ENCODE measurements around the gene VTI1B. TPM values are rescaled to one million over a fixed set of nuclear protein-coding genes. Genes with fewer than 3 reads are reported as not detected.
A peak's percentile ranks its signal among the peaks of the same experiment; 100 is the strongest.
"Not testable (repeated sequence)": the region's sequence is repeated elsewhere in the genome, so short reads cannot be mapped to it uniquely, and the experiment has no call there.

VTI1B gene
- total RNA-seq (46.0 TPM), polyA plus RNA-seq (10 to 100 TPM; 61.6 to 90.0 (median 78.6) TPM)

GRCh38 chr14:67674480-67675218 is at the start of gene VTI1B:
VTI1B (minus strand) TSS chr14:67674632; CDS start chr14:67674489, 143 bp downstream.
- H3K4me3 ChIP-seq (ENCODE audit: low read depth, low read length) = peak within 1 kb of the TSS; percentile 91
- no peaks in the 10 kb centered on the region for H3K27me3 Mint-ChIP-seq
- no peaks in the 10 kb centered on the region for H3K9me3 ChIP-seq (ENCODE audit: control insufficient read depth in 2 of 2, low read length in 2 of 2)
- peak within 1 kb of the TSS; percentile 94 to 97 (median 95) for H3K27ac Mint-ChIP-seq
- H3K27me3 ChIP-seq (ENCODE audit: control insufficient read depth, insufficient read depth, low read length) = no peaks in the 10 kb centered on the region
- peaks cover 4% of the 10 kb centered on the region for H3K36me3 Mint-ChIP-seq
- H3K36me3 ChIP-seq (ENCODE audit: control insufficient read depth, insufficient read depth, low read length) = peaks cover 17% of the 10 kb centered on the region
- H3K4me1 Mint-ChIP-seq = peaks cover 25 to 55% (median 42%) of the 10 kb centered on the region in 4 donors
- H3K27ac ChIP-seq (ENCODE audit: insufficient read depth, low read length, poor library complexity, severe bottlenecking) = peak within 1 kb of the TSS; percentile 90
- H3K4me3 Mint-ChIP-seq = peak within 1 kb of the TSS; percentile 91 to 99 (median 94)
- peak; percentile 72 to 87 (median 83) for DNase-seq
- H3K4me1 ChIP-seq (ENCODE audit: control insufficient read depth, insufficient read depth, low read length, poor library complexity, severe bottlenecking) = peaks cover 30% of the 10 kb centered on the region
- peak; percentile 92 to 95 for ATAC-seq (ENCODE audit: low read depth in 2 of 2)
- H3K9me3 Mint-ChIP-seq = peaks cover 0 to 2% (median 0%) of the 10 kb centered on the region in 7 donors

GRCh38 chr14:67722293-67722692 is 47.9 kb upstream of the VTI1B start:
- H3K27me3 ChIP-seq (ENCODE audit: control insufficient read depth, insufficient read depth, low read length) = peaks cover 7% of the 10 kb centered on the region
- peaks cover 4% of the 10 kb centered on the region for H3K4me1 ChIP-seq (ENCODE audit: control insufficient read depth, insufficient read depth, low read length, poor library complexity, severe bottlenecking)
- Mint-ChIP-seq H3K9me3 (no peaks in the 10 kb centered on the region), H3K4me1 (peaks cover 5 to 20% (median 10%) of the 10 kb centered on the region in 4 donors), H3K4me3 (no peak overlapping the region), H3K36me3 (peaks cover 2% of the 10 kb centered on the region), H3K27ac (peak overlapping the region in 1 of 3 donors; percentile 53), H3K27me3 (peaks cover 36% of the 10 kb centered on the region)
- H3K36me3 ChIP-seq (ENCODE audit: control insufficient read depth, insufficient read depth, low read length) = no peaks in the 10 kb centered on the region
- ATAC-seq (ENCODE audit: low read depth in 2 of 2) (no peak), DNase-seq (no peak)
- H3K9me3 ChIP-seq (ENCODE audit: control insufficient read depth in 2 of 2, low read length in 2 of 2) = peaks cover 0 to 3% of the 10 kb centered on the region in 2 experiments
- H3K4me3 ChIP-seq (ENCODE audit: low read depth, low read length) = no peak overlapping the region
- no peak overlapping the region for H3K27ac ChIP-seq (ENCODE audit: insufficient read depth, low read length, poor library complexity, severe bottlenecking)

- Mint-ChIP-seq H3K27me3 (peaks cover 34% of the 10 kb centered on the region), H3K4me1 (peaks cover 5 to 20% (median 10%) of the 10 kb centered on the region in 4 donors), H3K9me3 (no peaks in the 10 kb centered on the region), H3K4me3 (no peak overlapping the region), H3K27ac (peak overlapping the region in 1 of 3 donors; percentile 53), H3K36me3 (peaks cover 2% of the 10 kb centered on the region)
- H3K4me1 ChIP-seq (ENCODE audit: control insufficient read depth, insufficient read depth, low read length, poor library complexity, severe bottlenecking) = peaks cover 4% of the 10 kb centered on the region
- no peaks in the 10 kb centered on the region for H3K36me3 ChIP-seq (ENCODE audit: control insufficient read depth, insufficient read depth, low read length)
- H3K27me3 ChIP-seq (ENCODE audit: control insufficient read depth, insufficient read depth, low read length) = peaks cover 7% of the 10 kb centered on the region
- H3K4me3 ChIP-seq (ENCODE audit: low read depth, low read length) = no peak overlapping the region
- ATAC-seq (ENCODE audit: low read depth in 2 of 2) (no peak), DNase-seq (no peak)
- peaks cover 0 to 3% of the 10 kb centered on the region in 2 experiments for H3K9me3 ChIP-seq (ENCODE audit: control insufficient read depth in 2 of 2, low read length in 2 of 2)
- no peak overlapping the region for H3K27ac ChIP-seq (ENCODE audit: insufficient read depth, low read length, poor library complexity, severe bottlenecking)
Observed at GRCh38 chr14:67721875-67722274, 47.4 kb upstream of the VTI1B start.

GRCh38 chr14:67719866-67720265 is 45.4 kb upstream of the VTI1B start:
- no peak overlapping the region for H3K4me3 ChIP-seq (ENCODE audit: low read depth, low read length)
- H3K9me3 ChIP-seq (ENCODE audit: control insufficient read depth in 2 of 2, low read length in 2 of 2) = peaks cover 0 to 3% of the 10 kb centered on the region in 2 experiments
- no peak overlapping the region for H3K4me3 Mint-ChIP-seq
- H3K36me3 ChIP-seq (ENCODE audit: control insufficient read depth, insufficient read depth, low read length) = no peaks in the 10 kb centered on the region
- DNase-seq = no peak
- H3K27ac ChIP-seq (ENCODE audit: insufficient read depth, low read length, poor library complexity, severe bottlenecking) = no peak overlapping the region
- peaks cover 5 to 20% (median 10%) of the 10 kb centered on the region in 4 donors for H3K4me1 Mint-ChIP-seq
- peaks cover 30% of the 10 kb centered on the region for H3K27me3 Mint-ChIP-seq
- no peak for ATAC-seq (ENCODE audit: low read depth in 2 of 2)
- no peaks in the 10 kb centered on the region for H3K9me3 Mint-ChIP-seq
- H3K27me3 ChIP-seq (ENCODE audit: control insufficient read depth, insufficient read depth, low read length) = peaks cover 7% of the 10 kb centered on the region
- peaks cover 4% of the 10 kb centered on the region for H3K4me1 ChIP-seq (ENCODE audit: control insufficient read depth, insufficient read depth, low read length, poor library complexity, severe bottlenecking)
- peak overlapping the region in 1 of 3 donors; percentile 4 for H3K27ac Mint-ChIP-seq
- H3K36me3 Mint-ChIP-seq = no peaks in the 10 kb centered on the region

GRCh38 chr14:67719385-67719784 is 45.0 kb upstream of the VTI1B start:
- not testable (repeated sequence) for H3K27ac Mint-ChIP-seq; H3K27me3 ChIP-seq (ENCODE audit: control insufficient read depth, insufficient read depth, low read length); H3K4me3 ChIP-seq (ENCODE audit: low read depth, low read length); H3K36me3 Mint-ChIP-seq; H3K4me3 Mint-ChIP-seq; H3K36me3 ChIP-seq (ENCODE audit: control insufficient read depth, insufficient read depth, low read length); ATAC-seq (ENCODE audit: low read depth in 2 of 2); H3K9me3 ChIP-seq (ENCODE audit: control insufficient read depth in 2 of 2, low read length in 2 of 2); H3K4me1 ChIP-seq (ENCODE audit: control insufficient read depth, insufficient read depth, low read length, poor library complexity, severe bottlenecking); H3K9me3 Mint-ChIP-seq; H3K27ac ChIP-seq (ENCODE audit: insufficient read depth, low read length, poor library complexity, severe bottlenecking); DNase-seq
- peaks cover 25% of the 10 kb centered on the region for H3K27me3 Mint-ChIP-seq
- H3K4me1 Mint-ChIP-seq = peaks cover 5 to 20% (median 10%) of the 10 kb centered on the region in 4 donors

- Mint-ChIP-seq H3K27ac (no peak overlapping the region), H3K36me3 (no peaks in the 10 kb centered on the region), H3K27me3 (peaks cover 15% of the 10 kb centered on the region), H3K4me1 (peaks cover 5 to 20% (median 10%) of the 10 kb centered on the region in 4 donors), H3K4me3 (no peak overlapping the region), H3K9me3 (no peaks in the 10 kb centered on the region)
- peaks cover 4% of the 10 kb centered on the region for H3K4me1 ChIP-seq (ENCODE audit: control insufficient read depth, insufficient read depth, low read length, poor library complexity, severe bottlenecking)
- H3K27ac ChIP-seq (ENCODE audit: insufficient read depth, low read length, poor library complexity, severe bottlenecking) = no peak overlapping the region
- no peaks in the 10 kb centered on the region for H3K9me3 ChIP-seq (ENCODE audit: control insufficient read depth in 2 of 2, low read length in 2 of 2)
- DNase-seq (no peak), ATAC-seq (ENCODE audit: low read depth in 2 of 2) (no peak)
- H3K27me3 ChIP-seq (ENCODE audit: control insufficient read depth, insufficient read depth, low read length) = no peaks in the 10 kb centered on the region
- no peaks in the 10 kb centered on the region for H3K36me3 ChIP-seq (ENCODE audit: control insufficient read depth, insufficient read depth, low read length)
- H3K4me3 ChIP-seq (ENCODE audit: low read depth, low read length) = no peak overlapping the region
Observed at GRCh38 chr14:67718265-67718664, 43.8 kb upstream of the VTI1B start.

GRCh38 chr14:67717048-67717447 is 42.6 kb upstream of the VTI1B start:
- Mint-ChIP-seq H3K27me3 (peaks cover 3% of the 10 kb centered on the region), H3K4me3 (no peak overlapping the region), H3K9me3 (no peaks in the 10 kb centered on the region), H3K4me1 (peaks cover 5 to 12% (median 7%) of the 10 kb centered on the region in 4 donors), H3K27ac (no peak overlapping the region), H3K36me3 (no peaks in the 10 kb centered on the region)
- H3K36me3 ChIP-seq (ENCODE audit: control insufficient read depth, insufficient read depth, low read length) = no peaks in the 10 kb centered on the region
- H3K9me3 ChIP-seq (ENCODE audit: control insufficient read depth in 2 of 2, low read length in 2 of 2) = no peaks in the 10 kb centered on the region
- H3K4me1 ChIP-seq (ENCODE audit: control insufficient read depth, insufficient read depth, low read length, poor library complexity, severe bottlenecking) = peaks cover 4% of the 10 kb centered on the region
- H3K27ac ChIP-seq (ENCODE audit: insufficient read depth, low read length, poor library complexity, severe bottlenecking) = no peak overlapping the region
- H3K27me3 ChIP-seq (ENCODE audit: control insufficient read depth, insufficient read depth, low read length) = no peaks in the 10 kb centered on the region
- H3K4me3 ChIP-seq (ENCODE audit: low read depth, low read length) = no peak overlapping the region
- no peak for ATAC-seq (ENCODE audit: low read depth in 2 of 2)
- DNase-seq = no peak

GRCh38 chr14:67710209-67710608 is 35.8 kb upstream of the VTI1B start:
- H3K4me1 ChIP-seq (ENCODE audit: control insufficient read depth, insufficient read depth, low read length, poor library complexity, severe bottlenecking) = no peaks in the 10 kb centered on the region
- Mint-ChIP-seq H3K4me1 (no peaks in the 10 kb centered on the region), H3K36me3 (peaks cover 3% of the 10 kb centered on the region), H3K9me3 (peaks cover 0 to 8% (median 4%) of the 10 kb centered on the region in 7 donors), H3K27me3 (no peaks in the 10 kb centered on the region), H3K27ac (no peak overlapping the region), H3K4me3 (no peak overlapping the region)
- ATAC-seq (ENCODE audit: low read depth in 2 of 2) (no peak), DNase-seq (no peak)
- H3K9me3 ChIP-seq (ENCODE audit: control insufficient read depth in 2 of 2, low read length in 2 of 2) = peaks cover 8 to 9% of the 10 kb centered on the region in 2 experiments
- H3K36me3 ChIP-seq (ENCODE audit: control insufficient read depth, insufficient read depth, low read length) = no peaks in the 10 kb centered on the region
- peaks cover under 1% of the 10 kb centered on the region for H3K27me3 ChIP-seq (ENCODE audit: control insufficient read depth, insufficient read depth, low read length)
- H3K4me3 ChIP-seq (ENCODE audit: low read depth, low read length) = no peak overlapping the region
- H3K27ac ChIP-seq (ENCODE audit: insufficient read depth, low read length, poor library complexity, severe bottlenecking) = no peak overlapping the region

Measured in CD4-positive, CD25-positive, alpha-beta regulatory T cell (primary cell).